ENCODE measurements around the gene CHID1.

DNA sequence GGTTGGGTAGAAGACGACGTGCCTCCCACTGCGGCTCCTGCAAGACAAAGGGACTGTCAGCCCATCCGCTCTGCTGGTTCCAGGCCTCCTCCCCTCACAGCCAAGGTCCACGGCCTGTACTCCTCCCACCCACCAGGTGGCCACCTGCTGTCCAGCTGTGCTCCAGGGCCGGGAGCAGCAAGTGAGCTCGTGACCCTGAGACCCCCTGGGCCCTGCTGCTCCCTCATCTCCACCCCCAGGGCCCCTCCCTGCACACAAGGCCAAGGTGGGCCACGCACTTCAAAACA lies 40.5 kb downstream of the CHID1 start:
- TF ChIP-seq, protein P1, sequence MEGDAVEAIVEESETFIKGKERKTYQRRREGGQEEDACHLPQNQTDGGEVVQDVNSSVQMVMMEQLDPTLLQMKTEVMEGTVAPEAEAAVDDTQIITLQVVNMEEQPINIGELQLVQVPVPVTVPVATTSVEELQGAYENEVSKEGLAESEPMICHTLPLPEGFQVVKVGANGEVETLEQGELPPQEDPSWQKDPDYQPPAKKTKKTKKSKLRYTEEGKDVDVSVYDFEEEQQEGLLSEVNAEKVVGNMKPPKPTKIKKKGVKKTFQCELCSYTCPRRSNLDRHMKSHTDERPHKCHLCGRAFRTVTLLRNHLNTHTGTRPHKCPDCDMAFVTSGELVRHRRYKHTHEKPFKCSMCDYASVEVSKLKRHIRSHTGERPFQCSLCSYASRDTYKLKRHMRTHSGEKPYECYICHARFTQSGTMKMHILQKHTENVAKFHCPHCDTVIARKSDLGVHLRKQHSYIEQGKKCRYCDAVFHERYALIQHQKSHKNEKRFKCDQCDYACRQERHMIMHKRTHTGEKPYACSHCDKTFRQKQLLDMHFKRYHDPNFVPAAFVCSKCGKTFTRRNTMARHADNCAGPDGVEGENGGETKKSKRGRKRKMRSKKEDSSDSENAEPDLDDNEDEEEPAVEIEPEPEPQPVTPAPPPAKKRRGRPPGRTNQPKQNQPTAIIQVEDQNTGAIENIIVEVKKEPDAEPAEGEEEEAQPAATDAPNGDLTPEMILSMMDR (conservative IDR thresholded peaks at IDR 0.05; ENCODE audit: low read length), result no peak; the same call in 1 of the 2 replicates
- no peak for TF ChIP-seq EZH2phosphoT487 (IDR thresholded peaks at IDR 0.05; ENCODE audit: borderline replicate concordance)
